ENCODE measurements around the gene SLC22A23. TPM values are rescaled to one million over a fixed set of nuclear protein-coding genes. Genes with fewer than 3 reads are reported as not detected.

SLC22A23 gene
- total and polyA plus RNA-seq, 2 of the 4 experiments (the other 2 are of a cell fraction), result 0.72 to 1.6 TPM

DNA sequence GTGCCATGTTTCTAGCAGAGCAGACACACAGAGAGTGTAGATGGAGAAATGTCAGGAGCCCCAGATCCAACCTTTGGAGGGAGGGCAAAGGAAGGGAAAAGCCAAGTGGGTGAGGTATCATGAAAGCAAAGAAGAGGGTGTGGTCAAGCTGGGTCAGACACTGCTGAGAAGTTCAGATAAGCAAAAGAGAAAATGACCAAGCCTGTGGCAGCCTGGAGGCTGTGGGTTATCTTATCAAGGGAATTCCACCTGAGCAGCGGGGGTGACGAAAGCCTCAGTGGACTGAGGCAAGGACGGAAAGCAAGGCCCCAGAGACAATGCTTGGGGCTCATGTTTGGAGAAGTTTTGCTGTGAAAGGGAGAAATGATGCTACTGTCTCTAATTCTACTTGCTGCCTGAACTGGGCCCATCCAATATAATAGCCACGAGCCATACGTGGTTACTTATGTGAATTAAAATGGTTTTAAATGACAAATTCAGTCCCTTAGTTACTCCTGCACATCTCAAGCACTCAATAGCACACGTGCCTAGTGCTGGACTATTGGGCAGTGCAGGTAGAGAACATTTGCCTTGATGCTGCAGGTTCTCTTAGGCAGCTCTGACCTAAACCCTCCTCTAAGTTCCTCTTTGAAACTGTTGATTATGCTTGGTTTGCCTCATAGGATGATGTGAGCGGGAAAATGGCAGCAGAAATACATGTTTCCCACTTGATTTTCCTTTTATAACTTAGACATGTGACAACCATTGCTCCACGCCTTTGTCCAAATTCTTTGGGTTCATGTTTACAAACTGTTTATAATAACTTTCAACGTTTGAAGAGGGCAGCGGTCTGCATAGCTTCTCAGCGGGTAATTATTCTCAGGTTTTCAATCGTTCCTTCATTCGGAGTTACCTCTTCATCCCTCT, 63.7 kb downstream of the SLC22A23 start:
- in situ Hi-C loops (cut with MboI; ENCODE audit: low sequenced_read_pairs) (no loop called here), dilution Hi-C loops (cut with HindIII; ENCODE audit: low sequenced_read_pairs, unreplicated experiment) (no loop called here), intact Hi-C loops (cut with micrococcal nuclease) (no loop called here)
- no peak overlapping the region for H3K56ac ChIP-seq (ENCODE audit: extremely low read depth, insufficient read depth, low read length)
- H3K9me1 ChIP-seq (ENCODE audit: insufficient read depth, low read length), result peaks cover 4% of the 10 kb centered on the region; the same call in 1 of the 2 replicates
- no peak overlapping the region for H4K5ac ChIP-seq (ENCODE audit: low read depth, low read length)
- ChIA-PET CTCF (no interaction called here), POLR2A (ENCODE audit: unreplicated experiment) (no interaction called here)
- TF ChIP-seq SMC3 (IDR thresholded peaks at IDR 0.05; ENCODE audit: low read depth, low read length) (no peak), CEBPB (IDR thresholded peaks at IDR 0.05; ENCODE audit: low read depth, low read length) (no peak), RAD21 (IDR thresholded peaks at IDR 0.05; ENCODE audit: low read length) (no peak), FOS (IDR thresholded peaks at IDR 0.05; ENCODE audit: low read depth, low read length) (no peak), RFX5 (IDR thresholded peaks at IDR 0.05; ENCODE audit: low read depth, low read length) (no peak), CHD1 (IDR thresholded peaks at IDR 0.05; ENCODE audit: low read depth, low read length) (no peak), MXI1 (IDR thresholded peaks at IDR 0.05; ENCODE audit: borderline replicate concordance, low read depth, low read length) (no peak), RCOR1 (IDR thresholded peaks at IDR 0.05; ENCODE audit: insufficient replicate concordance, low read length) (no peak), POLR2A (IDR thresholded peaks at IDR 0.05; ENCODE audit: low read depth, low read length) (no peak), BHLHE40 (IDR thresholded peaks at IDR 0.05; ENCODE audit: low read depth, low read length) (no peak), NFE2L2 (IDR thresholded peaks at IDR 0.05; ENCODE audit: low read depth, low read length) (no peak), MAFK (IDR thresholded peaks at IDR 0.05; ENCODE audit: low read depth, low read length) (no peak)
- TF ChIP-seq, protein P1, sequence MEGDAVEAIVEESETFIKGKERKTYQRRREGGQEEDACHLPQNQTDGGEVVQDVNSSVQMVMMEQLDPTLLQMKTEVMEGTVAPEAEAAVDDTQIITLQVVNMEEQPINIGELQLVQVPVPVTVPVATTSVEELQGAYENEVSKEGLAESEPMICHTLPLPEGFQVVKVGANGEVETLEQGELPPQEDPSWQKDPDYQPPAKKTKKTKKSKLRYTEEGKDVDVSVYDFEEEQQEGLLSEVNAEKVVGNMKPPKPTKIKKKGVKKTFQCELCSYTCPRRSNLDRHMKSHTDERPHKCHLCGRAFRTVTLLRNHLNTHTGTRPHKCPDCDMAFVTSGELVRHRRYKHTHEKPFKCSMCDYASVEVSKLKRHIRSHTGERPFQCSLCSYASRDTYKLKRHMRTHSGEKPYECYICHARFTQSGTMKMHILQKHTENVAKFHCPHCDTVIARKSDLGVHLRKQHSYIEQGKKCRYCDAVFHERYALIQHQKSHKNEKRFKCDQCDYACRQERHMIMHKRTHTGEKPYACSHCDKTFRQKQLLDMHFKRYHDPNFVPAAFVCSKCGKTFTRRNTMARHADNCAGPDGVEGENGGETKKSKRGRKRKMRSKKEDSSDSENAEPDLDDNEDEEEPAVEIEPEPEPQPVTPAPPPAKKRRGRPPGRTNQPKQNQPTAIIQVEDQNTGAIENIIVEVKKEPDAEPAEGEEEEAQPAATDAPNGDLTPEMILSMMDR (conservative IDR thresholded peaks at IDR 0.05; ENCODE audit: low read depth, low read length), result no peak
- TF ChIP-seq, protein P2, sequence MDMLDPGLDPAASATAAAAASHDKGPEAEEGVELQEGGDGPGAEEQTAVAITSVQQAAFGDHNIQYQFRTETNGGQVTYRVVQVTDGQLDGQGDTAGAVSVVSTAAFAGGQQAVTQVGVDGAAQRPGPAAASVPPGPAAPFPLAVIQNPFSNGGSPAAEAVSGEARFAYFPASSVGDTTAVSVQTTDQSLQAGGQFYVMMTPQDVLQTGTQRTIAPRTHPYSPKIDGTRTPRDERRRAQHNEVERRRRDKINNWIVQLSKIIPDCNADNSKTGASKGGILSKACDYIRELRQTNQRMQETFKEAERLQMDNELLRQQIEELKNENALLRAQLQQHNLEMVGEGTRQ (IDR thresholded peaks at IDR 0.05; ENCODE audit: low read depth, low read length), result no peak
- H3K27ac ChIP-seq (ENCODE audit: insufficient read depth, low read length), result no peak overlapping the region
- no peaks in the 10 kb centered on the region for H3K9me3 ChIP-seq (ENCODE audit: control insufficient read depth, insufficient read depth, low read length)
- H2AK9ac ChIP-seq (replicated peaks; ENCODE audit: low read depth, low read length, poor library complexity), result no peak overlapping the region
- H2BK5ac ChIP-seq (ENCODE audit: low read depth, low read length, poor library complexity, severe bottlenecking), result no peak overlapping the region
- no peak for ATAC-seq (ENCODE audit: low read depth)
- no peak overlapping the region for H2AK5ac ChIP-seq (ENCODE audit: low read depth, low read length)
- no peaks in the 10 kb centered on the region for H3K4me1 ChIP-seq (ENCODE audit: control insufficient read depth, insufficient read depth, low read length)
- H2BK120ac ChIP-seq (ENCODE audit: low read depth, low read length), result no peak overlapping the region
- no peak overlapping the region for H3K14ac ChIP-seq (replicated peaks; ENCODE audit: low read depth, low read length)
- no peak overlapping the region for H3K4me2 ChIP-seq (ENCODE audit: low read depth, low read length)
- H4K20me1 ChIP-seq (ENCODE audit: insufficient read depth, low read length), result no peaks in the 10 kb centered on the region
- no peak for DNase-seq
- no peak overlapping the region for H2BK20ac ChIP-seq (ENCODE audit: low read depth, low read length)
- peaks cover 48% of the 10 kb centered on the region for H3K27me3 ChIP-seq (ENCODE audit: control insufficient read depth, insufficient read depth, low read length)
- WGBS, 2 experiments (ENCODE audit: extremely low coverage in 2 of 2, insufficient read length in 1 of 2), result 73% methylated on average over 3 of the region's 13 CpGs; no CpG with 5 or more reads in 1 of the 2 experiments
- H2BK15ac ChIP-seq (ENCODE audit: low read depth, low read length), result no peak overlapping the region
- H3K18ac ChIP-seq (ENCODE audit: low read depth, low read length), result no peak overlapping the region
- H3K4ac ChIP-seq (ENCODE audit: low read depth, low read length), result no peak overlapping the region
- H2AFZ ChIP-seq (replicated peaks; ENCODE audit: low read length, poor library complexity), result no peak overlapping the region
- no peaks in the 10 kb centered on the region for H3K79me1 ChIP-seq (ENCODE audit: low read depth in 1 of 2, low read length in 2 of 2)
- H3K23ac ChIP-seq (ENCODE audit: low read depth, low read length), result no peak overlapping the region
- no peak overlapping the region for H4K91ac ChIP-seq (ENCODE audit: insufficient read depth, low read depth, low read length)
- no TSS peak for BruUV-seq (replicated peaks)
- no peak overlapping the region for H3K9ac ChIP-seq (ENCODE audit: low read depth, low read length)
- H3K4me3 ChIP-seq (ENCODE audit: insufficient read depth, low read depth, low read length), result no peak overlapping the region
- H3K36me3 ChIP-seq (ENCODE audit: control insufficient read depth, insufficient read depth, low read length), result no peaks in the 10 kb centered on the region
- H4K8ac ChIP-seq (ENCODE audit: low read depth in 2 of 2, low read length in 2 of 2), result no peak overlapping the region
